Activated naive CD8-positive, alpha-beta T cell treated with anti-CD3 and anti-CD28 coated beads, Interleukin-2, amount 50 U/mL, for 24 hours (primary cell): ENCODE results near the gene NTF4.
"Not testable (repeated sequence)": the region's sequence is repeated elsewhere in the genome, so short reads cannot be mapped to it uniquely, and the experiment has no call there.

Experiments used
- ATAC-seq: fragments of 150-1000 bp; cut with Tn5 transposase; one replicate; pipeline ENCODE4 v1.10.0; 2021
- DNase-seq: peaks from one replicate; pipeline ENCODE4 v3.0.0; 2021
- H3K27ac Mint-ChIP-seq: one replicate; pipeline ENCODE4 v1.8.0; 2021; ENCODE audit warnings: mild to moderate bottlenecking, mixed read lengths
- H3K27me3 Mint-ChIP-seq: one replicate; pipeline ENCODE4 v1.8.0; 2021; ENCODE audit warnings: mixed read lengths
- H3K36me3 Mint-ChIP-seq: one replicate; pipeline ENCODE4 v1.8.0; 2021; ENCODE audit warnings: low read depth, mixed read lengths
- H3K4me1 Mint-ChIP-seq: one replicate; pipeline ENCODE4 v1.8.0; 2021; ENCODE audit warnings: mixed read lengths
- H3K4me3 Mint-ChIP-seq: one replicate; pipeline ENCODE4 v1.8.0; 2021; ENCODE audit warnings: mild to moderate bottlenecking, moderate library complexity, mixed read lengths
- H3K9me3 Mint-ChIP-seq: one replicate; pipeline ENCODE4 v1.8.0; 2021; ENCODE audit warnings: mixed read lengths

Gene NTF4

GRCh38 chr19:49098795-49099194, 34.2 kb upstream of the NTF4 start:
- peaks cover 47% of the 10 kb centered on the region for H3K36me3 Mint-ChIP-seq
- no peaks in the 10 kb centered on the region for H3K27me3 Mint-ChIP-seq
- H3K9me3 Mint-ChIP-seq, result no peaks in the 10 kb centered on the region
- H3K4me1 Mint-ChIP-seq, result no peaks in the 10 kb centered on the region
- no peak for ATAC-seq
- peak overlapping the region; percentile 31 for H3K27ac Mint-ChIP-seq
- no peak for DNase-seq
- H3K4me3 Mint-ChIP-seq, result no peak overlapping the region

GRCh38 chr19:49097453-49098288, 33.1 kb upstream of the NTF4 start:
- Mint-ChIP-seq H3K27ac (no peak overlapping the region), H3K9me3 (no peaks in the 10 kb centered on the region), H3K27me3 (no peaks in the 10 kb centered on the region), H3K4me3 (no peak overlapping the region), H3K36me3 (peaks cover 52% of the 10 kb centered on the region), H3K4me1 (no peaks in the 10 kb centered on the region)
- DNase-seq, result peak; percentile 67
- peak; percentile 79 for ATAC-seq

GRCh38 chr19:49094505-49095482, 30.2 kb upstream of the NTF4 start:
- DNase-seq, result no peak
- Mint-ChIP-seq H3K4me3 (no peak overlapping the region), H3K4me1 (peaks cover 19% of the 10 kb centered on the region), H3K9me3 (no peaks in the 10 kb centered on the region), H3K27ac (no peak overlapping the region), H3K27me3 (no peaks in the 10 kb centered on the region), H3K36me3 (peaks cover 55% of the 10 kb centered on the region)
- no peak for ATAC-seq

GRCh38 chr19:49092686-49093085, 28.1 kb upstream of the NTF4 start:
- Mint-ChIP-seq H3K4me1 (peaks cover 30% of the 10 kb centered on the region), H3K4me3 (no peak overlapping the region), H3K27me3 (no peaks in the 10 kb centered on the region), H3K36me3 (peaks cover 51% of the 10 kb centered on the region), H3K9me3 (no peaks in the 10 kb centered on the region), H3K27ac (no peak overlapping the region)
- DNase-seq (no peak), ATAC-seq (no peak)

- DNase-seq (no peak), ATAC-seq (no peak)
- H3K27me3 Mint-ChIP-seq, result no peaks in the 10 kb centered on the region
- peaks cover 56% of the 10 kb centered on the region for H3K36me3 Mint-ChIP-seq
- H3K4me1 Mint-ChIP-seq, result peaks cover 42% of the 10 kb centered on the region
- H3K9me3 Mint-ChIP-seq, result no peaks in the 10 kb centered on the region
- peak overlapping the region; percentile 8 for H3K27ac Mint-ChIP-seq
- H3K4me3 Mint-ChIP-seq, result no peak overlapping the region
Observed at GRCh38 chr19:49091391-49092038, 26.9 kb upstream of the NTF4 start.

GRCh38 chr19:49086296-49086695, 21.7 kb upstream of the NTF4 start:
- peaks cover 2% of the 10 kb centered on the region for H3K27me3 Mint-ChIP-seq
- DNase-seq (no peak), ATAC-seq (no peak)
- peak overlapping the region; percentile 91 for H3K4me3 Mint-ChIP-seq
- peaks cover 41% of the 10 kb centered on the region for H3K36me3 Mint-ChIP-seq
- no peaks in the 10 kb centered on the region for H3K9me3 Mint-ChIP-seq
- H3K27ac Mint-ChIP-seq, result peak overlapping the region; percentile 93
- peaks cover 50% of the 10 kb centered on the region for H3K4me1 Mint-ChIP-seq

GRCh38 chr19:49085868-49086232, 21.2 kb upstream of the NTF4 start:
- Mint-ChIP-seq H3K4me3 (peak overlapping the region; percentile 91), H3K4me1 (peaks cover 48% of the 10 kb centered on the region), H3K9me3 (no peaks in the 10 kb centered on the region), H3K27ac (peak overlapping the region; percentile 93), H3K27me3 (peaks cover 2% of the 10 kb centered on the region), H3K36me3 (peaks cover 38% of the 10 kb centered on the region)
- DNase-seq (no peak), ATAC-seq (no peak)

GRCh38 chr19:49085020-49085867, 20.6 kb upstream of the NTF4 start, which contains the start of gene SNRNP70:
TSS of gene SNRNP70 (plus strand) at chr19:49085451. CDS start at chr19:49086415, 964 bp downstream.
- peak within 1 kb of the TSS; percentile 93 for H3K27ac Mint-ChIP-seq
- H3K4me1 Mint-ChIP-seq, result peaks cover 43% of the 10 kb centered on the region
- H3K27me3 Mint-ChIP-seq, result peaks cover 4% of the 10 kb centered on the region
- DNase-seq (peak; percentile 99), ATAC-seq (peak; percentile 95)
- peaks cover 34% of the 10 kb centered on the region for H3K36me3 Mint-ChIP-seq
- H3K9me3 Mint-ChIP-seq, result no peaks in the 10 kb centered on the region
- H3K4me3 Mint-ChIP-seq, result peak within 1 kb of the TSS; percentile 91

GRCh38 chr19:49084206-49085019, 19.8 kb upstream of the NTF4 start:
- no peak for DNase-seq
- H3K27me3 Mint-ChIP-seq, result peaks cover 5% of the 10 kb centered on the region
- ATAC-seq, result no peak
- peak overlapping the region; percentile 93 for H3K27ac Mint-ChIP-seq
- H3K4me1 Mint-ChIP-seq, result peaks cover 38% of the 10 kb centered on the region
- peak overlapping the region; percentile 91 for H3K4me3 Mint-ChIP-seq
- no peaks in the 10 kb centered on the region for H3K9me3 Mint-ChIP-seq
- H3K36me3 Mint-ChIP-seq, result peaks cover 32% of the 10 kb centered on the region

- no peak for ATAC-seq
- DNase-seq, result no peak
- H3K4me1 Mint-ChIP-seq, result peaks cover 13% of the 10 kb centered on the region
- H3K4me3 Mint-ChIP-seq, result no peak overlapping the region
- peaks cover 13% of the 10 kb centered on the region for H3K36me3 Mint-ChIP-seq
- no peak overlapping the region for H3K27ac Mint-ChIP-seq
- peaks cover 9% of the 10 kb centered on the region for H3K27me3 Mint-ChIP-seq
- H3K9me3 Mint-ChIP-seq, result no peaks in the 10 kb centered on the region
Observed at GRCh38 chr19:49081273-49081672, 16.7 kb upstream of the NTF4 start.

- ATAC-seq (no peak), DNase-seq (no peak)
- Mint-ChIP-seq H3K4me3 (no peak overlapping the region), H3K27ac (no peak overlapping the region), H3K27me3 (peaks cover 11% of the 10 kb centered on the region), H3K4me1 (peaks cover 9% of the 10 kb centered on the region), H3K9me3 (no peaks in the 10 kb centered on the region), H3K36me3 (peaks cover 6% of the 10 kb centered on the region)
Observed at GRCh38 chr19:49080392-49080791, 15.8 kb upstream of the NTF4 start.

- not testable (repeated sequence) for DNase-seq, H3K36me3 Mint-ChIP-seq, H3K4me3 Mint-ChIP-seq, ATAC-seq, H3K27ac Mint-ChIP-seq, H3K9me3 Mint-ChIP-seq
- H3K4me1 Mint-ChIP-seq, result peaks cover 10% of the 10 kb centered on the region
- peaks cover 44% of the 10 kb centered on the region for H3K27me3 Mint-ChIP-seq
Observed at GRCh38 chr19:49074869-49075268, 10.3 kb upstream of the NTF4 start.
